ENCODE data around the gene TBC1D3B. TPM values are rescaled to one million over a fixed set of nuclear protein-coding genes. Genes with fewer than 3 reads are reported as not detected.

TBC1D3B gene
- total and polyA plus RNA-seq, 10 of the 15 experiments (the other 5 are each of a cell fraction or from before 2014, with no cell fraction given), result 0.67 to 8.5 (median 1.7) TPM; not detected in 2

GRCh38 chr17:36193216-36193775, 16.9 kb upstream of the TBC1D3B start:
- ChIA-PET RAD21 (ENCODE audit: unreplicated experiment) (no interaction called here), SMC1A (ENCODE audit: uncharacterized antibody, unreplicated experiment) (interaction anchor here (0.8 to 2.4 kb wide), 7 partner anchors 9 to 224 kb away, joined by 3 to 7 read pairs (median 4); partner anchors contain the start of gene CCL4L2), POLR2A (interaction anchor here (0.6 to 1.0 kb wide), 2 partner anchors 18 to 376 kb away, joined by 3 read pairs; no protein-coding TSS in a partner anchor)

More at GRCh38 chr17:36193216-36193775, 16.9 kb upstream of the TBC1D3B start:
- no TSS peak for BruUV-seq (replicated peaks)
- FAIRE-seq, result no peak
- no peak overlapping the region for H2AFZ ChIP-seq (ENCODE audit: control insufficient read depth, low read depth, low read length)
- H3K4me2 ChIP-seq (ENCODE audit: control insufficient read depth, insufficient read depth), result no peak overlapping the region
- in situ Hi-C loops (cut with MboI) (no loop called here), intact Hi-C loops (cut with micrococcal nuclease; ENCODE audit: unreplicated experiment) (no loop called here)
- WGBS (ENCODE audit: insufficient coverage, insufficient replicate concordance, low lambda C conversion rate, missing lambda C conversion rate), result 86% methylated on average over 1 of the region's 1 CpG
- H3K36me3 ChIP-seq (ENCODE audit: control insufficient read depth in 2 of 2, insufficient read depth in 2 of 2, low read length in 1 of 2), result no peaks in the 10 kb centered on the region
- TF ChIP-seq NBN (IDR thresholded peaks at IDR 0.05) (no peak), TCF3 (IDR thresholded peaks at IDR 0.05; ENCODE audit: borderline replicate concordance, insufficient read depth, low read depth, low read length) (no peak), GABPA (IDR thresholded peaks at IDR 0.05; ENCODE audit: low read depth) (no peak), SMAD1 (IDR thresholded peaks at IDR 0.05; ENCODE audit: low read depth, partially characterized antibody) (no peak), PML (IDR thresholded peaks at IDR 0.05; ENCODE audit: low read length) (no peak), STAT3 (IDR thresholded peaks at IDR 0.05; ENCODE audit: low read depth, low read length) (no peak), NFYA (IDR thresholded peaks at IDR 0.05; ENCODE audit: borderline replicate concordance, low read depth, low read length) (no peak), BCL11A (IDR thresholded peaks at IDR 0.05; ENCODE audit: low read depth, low read length) (no peak), E4F1 (IDR thresholded peaks at IDR 0.05; ENCODE audit: borderline replicate concordance, partially characterized antibody) (no peak), ZZZ3 (IDR thresholded peaks at IDR 0.05; ENCODE audit: control insufficient read depth, insufficient read length, low read depth) (no peak), REST (IDR thresholded peaks at IDR 0.05; ENCODE audit: low read depth, low read length) (no peak), CHD4 (IDR thresholded peaks at IDR 0.05) (no peak), TBL1XR1 (IDR thresholded peaks at IDR 0.05; ENCODE audit: low read depth, low read length) (no peak), MXI1 (IDR thresholded peaks at IDR 0.05; ENCODE audit: low read depth, low read length) (no peak), FOXK2 (IDR thresholded peaks at IDR 0.05) (no peak), RCOR1 (conservative IDR thresholded peaks at IDR 0.05; ENCODE audit: low read depth, low read length) (no peak), TCF7 (IDR thresholded peaks at IDR 0.05; ENCODE audit: borderline replicate concordance) (no peak), RAD51 (IDR thresholded peaks at IDR 0.05) (no peak)
- no peak for DNase-seq (ENCODE audit: low read depth, low spot score)
- H3K27me3 ChIP-seq (replicated peaks in 1 of 2; ENCODE audit: control insufficient read depth in 2 of 2, insufficient read depth in 2 of 2, low read length in 1 of 2), result no peaks in the 10 kb centered on the region
- CTCF ChIA-PET, result no interaction called here
- H4K20me1 ChIP-seq (ENCODE audit: control insufficient read depth, insufficient read depth), result no peaks in the 10 kb centered on the region
- H3K9me3 ChIP-seq (replicated peaks; ENCODE audit: control insufficient read depth, insufficient read depth, low read length), result no peaks in the 10 kb centered on the region
- H3K4me1 ChIP-seq (ENCODE audit: control insufficient read depth, insufficient read depth, low read length), result peaks cover 19% of the 10 kb centered on the region
- H3K27ac ChIP-seq (ENCODE audit: control insufficient read depth, insufficient read depth), result no peak overlapping the region
- no peaks in the 10 kb centered on the region for H3K79me2 ChIP-seq (ENCODE audit: control insufficient read depth, insufficient read depth, low read length)
- no peak for ATAC-seq
- H3K4me3 ChIP-seq, result no peak overlapping the region
- H3K9ac ChIP-seq (ENCODE audit: control insufficient read depth, insufficient read depth, low read length), result no peak overlapping the region
